ENCODE results near the gene WDR91. TPM values are rescaled to one million over a fixed set of nuclear protein-coding genes. Genes with fewer than 3 reads are reported as not detected.

The WDR91 gene
- total RNA-seq, 3 donors from 2014 or later (not counting 1 experiment from before 2014, with no cell fraction given), result 28.7 to 42.0 (median 39.2) TPM

DNA sequence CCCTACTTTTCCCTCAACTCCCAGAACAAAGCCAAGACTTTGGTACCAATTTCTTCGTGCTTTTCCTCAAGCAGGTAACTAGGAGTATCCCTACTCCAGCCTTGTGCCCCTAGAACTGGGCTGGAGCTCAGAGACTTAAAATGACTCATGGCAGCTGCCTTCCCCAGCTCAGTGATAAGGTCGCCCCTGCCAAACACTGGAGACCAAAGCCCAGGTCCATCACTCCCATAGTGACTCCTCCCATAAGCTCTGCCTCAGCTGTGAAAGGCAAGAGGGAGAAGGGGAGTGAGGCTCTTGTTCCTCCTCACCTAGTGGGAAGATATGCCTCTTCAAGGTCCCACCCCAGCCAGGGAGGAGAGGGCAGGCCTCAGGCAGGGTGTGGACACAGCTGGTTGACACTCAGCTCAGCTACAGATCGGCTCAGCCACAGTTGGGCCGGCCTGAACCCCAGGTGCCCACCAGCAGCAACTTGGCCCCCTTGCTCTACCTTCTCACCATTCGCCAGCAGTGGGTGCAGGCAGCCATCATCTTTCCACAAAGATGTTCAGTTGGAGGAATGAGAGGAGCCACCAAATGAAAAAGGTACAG lies 27.0 kb downstream of the WDR91 start:
- peaks cover 6 to 15% of the 10 kb centered on the region in 2 donors for H3K9me3 Mint-ChIP-seq
- 94% methylated on average over 5 of the region's 5 CpGs for WGBS (ENCODE audit: insufficient coverage)
- Histone ChIP-seq H3K27ac (ENCODE audit: low read length) (no peak overlapping the region), H3K4me3 (ENCODE audit: low read length) (no peak overlapping the region), H3K9me3 (ENCODE audit: control insufficient read depth, insufficient read depth, low read length) (peaks cover 24% of the 10 kb centered on the region), H3K4me1 (ENCODE audit: control insufficient read depth, insufficient read depth, low read length) (no peaks in the 10 kb centered on the region), H3K27me3 (ENCODE audit: control insufficient read depth, insufficient read depth, low read length) (no peaks in the 10 kb centered on the region), H3K36me3 (ENCODE audit: control insufficient read depth, insufficient read depth, low read length) (peaks cover 38% of the 10 kb centered on the region)
- H3K27me3 Mint-ChIP-seq (ENCODE audit: low read depth in 2 of 2), result no peaks in the 10 kb centered on the region
- no peaks in the 10 kb centered on the region for H3K4me1 Mint-ChIP-seq
- intact Hi-C loops (cut with micrococcal nuclease), result no loop called here
- no peak for DNase-seq
- no peak for ATAC-seq
- TF ChIP-seq, protein P1, sequence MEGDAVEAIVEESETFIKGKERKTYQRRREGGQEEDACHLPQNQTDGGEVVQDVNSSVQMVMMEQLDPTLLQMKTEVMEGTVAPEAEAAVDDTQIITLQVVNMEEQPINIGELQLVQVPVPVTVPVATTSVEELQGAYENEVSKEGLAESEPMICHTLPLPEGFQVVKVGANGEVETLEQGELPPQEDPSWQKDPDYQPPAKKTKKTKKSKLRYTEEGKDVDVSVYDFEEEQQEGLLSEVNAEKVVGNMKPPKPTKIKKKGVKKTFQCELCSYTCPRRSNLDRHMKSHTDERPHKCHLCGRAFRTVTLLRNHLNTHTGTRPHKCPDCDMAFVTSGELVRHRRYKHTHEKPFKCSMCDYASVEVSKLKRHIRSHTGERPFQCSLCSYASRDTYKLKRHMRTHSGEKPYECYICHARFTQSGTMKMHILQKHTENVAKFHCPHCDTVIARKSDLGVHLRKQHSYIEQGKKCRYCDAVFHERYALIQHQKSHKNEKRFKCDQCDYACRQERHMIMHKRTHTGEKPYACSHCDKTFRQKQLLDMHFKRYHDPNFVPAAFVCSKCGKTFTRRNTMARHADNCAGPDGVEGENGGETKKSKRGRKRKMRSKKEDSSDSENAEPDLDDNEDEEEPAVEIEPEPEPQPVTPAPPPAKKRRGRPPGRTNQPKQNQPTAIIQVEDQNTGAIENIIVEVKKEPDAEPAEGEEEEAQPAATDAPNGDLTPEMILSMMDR (IDR thresholded peaks at IDR 0.05), result no peak
- peaks cover 29% of the 10 kb centered on the region for H3K36me3 Mint-ChIP-seq
- H3K27ac Mint-ChIP-seq, result no peak overlapping the region
- no peak overlapping the region for H3K4me3 Mint-ChIP-seq

DNA sequence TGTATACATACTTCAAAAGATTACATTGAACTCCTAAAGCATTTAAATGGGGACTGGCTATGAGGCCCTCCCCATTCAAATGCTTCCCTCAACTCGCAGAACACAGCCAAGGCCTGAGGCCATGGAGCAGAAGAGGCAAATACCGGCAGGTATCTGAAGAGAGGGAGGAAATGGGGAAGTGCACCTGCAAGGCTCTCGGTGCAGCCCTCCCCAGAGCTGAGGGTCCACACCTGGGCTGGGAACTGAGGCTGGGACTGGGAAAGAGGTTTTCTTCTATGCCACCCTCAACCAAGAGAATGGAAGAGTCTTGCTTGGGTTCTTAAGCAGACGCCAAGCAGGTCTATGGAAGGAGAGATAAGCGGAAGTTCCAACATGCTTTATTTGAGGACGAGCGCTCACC lies 27.8 kb downstream of the WDR91 start:
- H3K27ac Mint-ChIP-seq, result no peak overlapping the region
- TF ChIP-seq, protein P1 (IDR thresholded peaks at IDR 0.05), result no peak
- Histone ChIP-seq H3K36me3 (ENCODE audit: control insufficient read depth, insufficient read depth, low read length) (peaks cover 29% of the 10 kb centered on the region), H3K4me3 (ENCODE audit: low read length) (no peak overlapping the region), H3K9me3 (ENCODE audit: control insufficient read depth, insufficient read depth, low read length) (peaks cover 24% of the 10 kb centered on the region), H3K4me1 (ENCODE audit: control insufficient read depth, insufficient read depth, low read length) (no peaks in the 10 kb centered on the region), H3K27me3 (ENCODE audit: control insufficient read depth, insufficient read depth, low read length) (no peaks in the 10 kb centered on the region), H3K27ac (ENCODE audit: low read length) (no peak overlapping the region)
- intact Hi-C loops (cut with micrococcal nuclease), result no loop called here
- H3K4me1 Mint-ChIP-seq, result peaks cover 0 to 4% of the 10 kb centered on the region in 2 donors
- no peak for DNase-seq
- 96% methylated on average over 7 of the region's 7 CpGs for whole genome bisulfite sequencing (ENCODE audit: insufficient coverage)
- ATAC-seq, result no peak
- peaks cover 37% of the 10 kb centered on the region for H3K36me3 Mint-ChIP-seq
- no peaks in the 10 kb centered on the region for H3K27me3 Mint-ChIP-seq (ENCODE audit: low read depth in 2 of 2)
- H3K9me3 Mint-ChIP-seq, result peaks cover 9 to 18% of the 10 kb centered on the region in 2 donors
- no peak overlapping the region for H3K4me3 Mint-ChIP-seq

DNA sequence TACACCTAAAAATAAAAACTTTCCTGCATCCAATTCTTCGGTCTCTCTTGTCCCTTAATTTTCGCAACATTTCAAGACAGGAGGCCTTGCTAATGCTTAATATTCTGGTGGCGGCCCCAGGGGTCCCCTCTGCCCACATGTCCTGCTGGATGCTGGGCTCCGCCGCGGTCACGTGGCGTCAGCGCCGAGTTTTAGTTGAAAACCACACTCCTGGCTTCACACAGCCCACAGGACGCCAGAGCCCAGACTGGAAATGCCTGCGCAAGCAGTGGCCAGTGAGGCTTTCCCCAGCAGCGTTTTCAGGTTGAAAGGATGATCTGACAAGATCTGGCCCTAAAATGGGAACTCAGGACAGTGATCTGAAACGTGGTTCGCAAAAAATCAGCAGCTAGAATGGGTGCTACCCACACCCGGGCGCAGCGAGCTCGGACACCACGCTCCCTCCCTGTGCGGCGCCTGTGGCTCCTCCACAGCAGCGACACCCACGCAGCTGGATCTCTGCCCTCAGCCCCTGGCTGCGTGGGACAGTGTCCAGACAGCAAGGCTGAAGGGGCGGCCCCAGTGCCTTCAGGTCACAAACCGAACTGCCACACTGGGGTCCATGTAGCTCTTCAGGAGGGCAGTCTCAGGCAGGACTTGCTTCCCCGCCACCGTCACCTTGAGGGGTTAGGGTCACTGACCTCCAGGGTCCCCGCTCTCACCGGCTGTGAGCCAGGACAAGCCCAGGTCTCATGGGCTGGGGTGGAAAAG lies 29.2 kb downstream of the WDR91 start:
- Mint-ChIP-seq H3K9me3 (peaks cover 9 to 18% of the 10 kb centered on the region in 2 donors), H3K27me3 (ENCODE audit: low read depth in 2 of 2) (no peaks in the 10 kb centered on the region), H3K4me3 (no peak overlapping the region), H3K4me1 (peaks cover 0 to 4% of the 10 kb centered on the region in 2 donors), H3K36me3 (peaks cover 37% of the 10 kb centered on the region), H3K27ac (no peak overlapping the region)
- 97% methylated on average over 31 of the region's 31 CpGs for WGBS (ENCODE audit: insufficient coverage)
- TF ChIP-seq, protein P1 (IDR thresholded peaks at IDR 0.05), result no peak
- intact Hi-C loops (cut with micrococcal nuclease), result no loop called here
- peaks cover 18% of the 10 kb centered on the region for H3K36me3 ChIP-seq (ENCODE audit: control insufficient read depth, insufficient read depth, low read length)
- H3K9me3 ChIP-seq (ENCODE audit: control insufficient read depth, insufficient read depth, low read length), result peaks cover 24% of the 10 kb centered on the region
- no peak overlapping the region for H3K4me3 ChIP-seq (ENCODE audit: low read length)
- no peak overlapping the region for H3K27ac ChIP-seq (ENCODE audit: low read length)
- no peaks in the 10 kb centered on the region for H3K4me1 ChIP-seq (ENCODE audit: control insufficient read depth, insufficient read depth, low read length)
- DNase-seq (no peak), ATAC-seq (no peak)
- H3K27me3 ChIP-seq (ENCODE audit: control insufficient read depth, insufficient read depth, low read length), result no peaks in the 10 kb centered on the region
